GM18858 (cell line): ENCODE data around the gene NBAS.

Source experiments
- ATAC-seq: cut with Tn5 transposase; IDR thresholded peaks from one replicate; pipeline ENCODE4 v1.9.1; 2021; ENCODE audit not compliant: unreplicated experiment

The NBAS gene

GRCh38 chr2:15560988-15561573, at the start of gene NBAS:
Gene NBAS, minus strand, starts transcription at chr2:15561334. Its CDS starts 30 bp downstream, at chr2:15561304.
- peak; percentile 72 for ATAC-seq

- ATAC-seq: no peak
These were observed 49.4 kb upstream of the NBAS start for GRCh38 chr2:15610430-15610952.

GRCh38 chr2:15609341-15610042, 48.4 kb upstream of the NBAS start:
- ATAC-seq: no peak

- no peak for ATAC-seq
These were observed 47.2 kb upstream of the NBAS start for GRCh38 chr2:15608392-15608761.

- no peak for ATAC-seq
These were observed 46.7 kb upstream of the NBAS start for GRCh38 chr2:15607709-15608391.

GRCh38 chr2:15606481-15607441, 45.6 kb upstream of the NBAS start:
- ATAC-seq: no peak

- ATAC-seq: no peak
These were observed 44.6 kb upstream of the NBAS start for GRCh38 chr2:15605721-15606120.

- no peak for ATAC-seq
These were observed 42.8 kb upstream of the NBAS start for GRCh38 chr2:15603948-15604347.

GRCh38 chr2:15603044-15603765, 42.1 kb upstream of the NBAS start:
- ATAC-seq: no peak

- no peak for ATAC-seq
These were observed 41.3 kb upstream of the NBAS start for GRCh38 chr2:15602393-15602792.

GRCh38 chr2:15601681-15602080, 40.5 kb upstream of the NBAS start:
- ATAC-seq: no peak

GRCh38 chr2:15599994-15600393, 38.9 kb upstream of the NBAS start:
- ATAC-seq: no peak

GRCh38 chr2:15596968-15597367, 35.8 kb upstream of the NBAS start:
- ATAC-seq: no peak

GRCh38 chr2:15596350-15596749, 35.2 kb upstream of the NBAS start:
- ATAC-seq: no peak

- ATAC-seq: no peak
These were observed 34.8 kb upstream of the NBAS start for GRCh38 chr2:15595936-15596335.

- ATAC-seq: no peak
These were observed 34.3 kb upstream of the NBAS start for GRCh38 chr2:15595342-15595905.

- ATAC-seq: no peak
These were observed 33.4 kb upstream of the NBAS start for GRCh38 chr2:15594291-15595256.

- ATAC-seq: no peak
These were observed 32.2 kb upstream of the NBAS start for GRCh38 chr2:15593327-15593705.
